Measurements from ENCODE around the gene ABCA13. TPM values are rescaled to one million over a fixed set of nuclear protein-coding genes. Genes with fewer than 3 reads are reported as not detected.

Gene ABCA13
- total and polyA plus RNA-seq, 2 of the 4 experiments (the other 2 are of a cell fraction), result under 0.01 to 0.07 TPM

DNA sequence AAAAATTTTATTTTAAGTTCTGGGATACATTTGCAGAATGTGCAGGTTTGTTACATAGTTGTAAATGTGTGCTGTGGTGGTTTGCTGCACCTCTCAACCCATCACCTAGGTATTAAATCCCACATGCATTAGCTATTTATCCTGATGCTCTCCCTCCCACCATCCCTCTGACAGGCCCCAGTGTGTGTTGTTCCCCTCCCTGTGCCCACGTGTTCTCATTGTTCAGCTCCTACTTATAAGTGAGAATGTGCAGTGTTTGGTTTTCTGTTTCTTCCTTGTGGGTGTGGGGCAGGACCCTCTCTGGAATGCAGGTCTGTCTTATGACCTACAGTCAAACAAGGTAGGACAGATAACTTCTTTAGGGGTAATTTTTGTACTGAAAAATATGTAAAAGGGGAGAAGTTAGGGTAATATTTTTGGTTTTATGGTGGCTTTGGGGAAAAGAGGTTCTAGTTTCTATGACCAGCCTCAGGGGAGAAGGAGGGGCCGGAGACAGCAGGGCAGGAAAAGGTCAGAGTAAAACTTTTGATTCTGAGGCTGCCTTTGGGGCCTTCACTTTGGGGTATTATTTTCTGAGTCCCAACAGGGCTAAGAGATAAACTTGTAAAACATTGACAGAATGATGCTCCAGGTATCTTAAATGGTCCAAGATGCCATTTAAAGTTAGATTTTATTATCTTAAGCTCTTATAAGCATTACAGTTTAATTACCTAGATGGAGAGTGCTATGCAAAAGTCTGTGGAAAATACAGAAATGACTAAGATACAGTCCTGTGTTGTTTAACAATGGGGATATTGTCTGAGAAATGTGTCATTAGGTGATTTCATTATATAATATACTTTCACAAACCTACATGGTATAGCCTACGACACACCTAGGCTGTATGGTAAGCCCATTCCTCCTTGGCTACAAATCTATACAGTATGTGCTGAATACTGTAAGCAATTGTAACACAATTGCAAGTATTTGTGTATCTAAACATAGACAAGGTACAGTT, 354.8 kb downstream of the ABCA13 start:
- Histone ChIP-seq H3K9me3 (ENCODE audit: control insufficient read depth, insufficient read depth, low read length) (no peaks in the 10 kb centered on the region), H2AK5ac (ENCODE audit: low read depth, low read length) (no peak overlapping the region), H3K79me1 (ENCODE audit: low read depth in 1 of 2, low read length in 2 of 2) (no peaks in the 10 kb centered on the region), H3K27ac (ENCODE audit: insufficient read depth, low read length) (no peak overlapping the region), H3K9me1 (ENCODE audit: insufficient read depth, low read length) (no peaks in the 10 kb centered on the region), H2BK15ac (ENCODE audit: low read depth, low read length) (no peak overlapping the region), H3K4me3 (ENCODE audit: insufficient read depth, low read depth, low read length) (no peak overlapping the region), H4K20me1 (ENCODE audit: insufficient read depth, low read length) (no peaks in the 10 kb centered on the region), H3K56ac (ENCODE audit: extremely low read depth, insufficient read depth, low read length) (no peak overlapping the region), H3K18ac (ENCODE audit: low read depth, low read length) (no peak overlapping the region), H4K8ac (ENCODE audit: low read depth in 2 of 2, low read length in 2 of 2) (no peak overlapping the region), H3K14ac (replicated peaks; ENCODE audit: low read depth, low read length) (no peak overlapping the region), H3K36me3 (ENCODE audit: control insufficient read depth, insufficient read depth, low read length) (no peaks in the 10 kb centered on the region), H3K4ac (ENCODE audit: low read depth, low read length) (no peak overlapping the region), H4K91ac (ENCODE audit: insufficient read depth, low read depth, low read length) (no peak overlapping the region), H3K23ac (ENCODE audit: low read depth, low read length) (no peak overlapping the region), H2AFZ (replicated peaks; ENCODE audit: low read length, poor library complexity) (no peak overlapping the region), H2BK20ac (ENCODE audit: low read depth, low read length) (no peak overlapping the region), H3K4me2 (ENCODE audit: low read depth, low read length) (no peak overlapping the region), H2BK5ac (ENCODE audit: low read depth, low read length, poor library complexity, severe bottlenecking) (no peak overlapping the region), H3K9ac (ENCODE audit: low read depth, low read length) (no peak overlapping the region), H3K27me3 (ENCODE audit: control insufficient read depth, insufficient read depth, low read length) (no peaks in the 10 kb centered on the region), H2BK120ac (ENCODE audit: low read depth, low read length) (no peak overlapping the region), H2AK9ac (replicated peaks; ENCODE audit: low read depth, low read length, poor library complexity) (no peak overlapping the region), H3K4me1 (ENCODE audit: control insufficient read depth, insufficient read depth, low read length) (no peaks in the 10 kb centered on the region), H4K5ac (ENCODE audit: low read depth, low read length) (no peak overlapping the region)
- POLR2A ChIA-PET (ENCODE audit: unreplicated experiment), result no interaction called here
- no peak for DNase-seq
- in situ Hi-C loops (cut with MboI; ENCODE audit: low sequenced_read_pairs) (no loop called here), intact Hi-C loops (cut with micrococcal nuclease) (no loop called here), dilution Hi-C loops (cut with HindIII; ENCODE audit: low sequenced_read_pairs, unreplicated experiment) (no loop called here)
- 17% methylated on average over 1 of the region's 3 CpGs; no CpG with 5 or more reads in 1 of the 2 experiments for WGBS, 2 experiments (ENCODE audit: extremely low coverage in 2 of 2, insufficient read length in 1 of 2)
- CTCF ChIA-PET, result no interaction called here
- no TSS peak for BruUV-seq (replicated peaks)
- no peak for ATAC-seq (ENCODE audit: low read depth)
- TF ChIP-seq, protein P1, sequence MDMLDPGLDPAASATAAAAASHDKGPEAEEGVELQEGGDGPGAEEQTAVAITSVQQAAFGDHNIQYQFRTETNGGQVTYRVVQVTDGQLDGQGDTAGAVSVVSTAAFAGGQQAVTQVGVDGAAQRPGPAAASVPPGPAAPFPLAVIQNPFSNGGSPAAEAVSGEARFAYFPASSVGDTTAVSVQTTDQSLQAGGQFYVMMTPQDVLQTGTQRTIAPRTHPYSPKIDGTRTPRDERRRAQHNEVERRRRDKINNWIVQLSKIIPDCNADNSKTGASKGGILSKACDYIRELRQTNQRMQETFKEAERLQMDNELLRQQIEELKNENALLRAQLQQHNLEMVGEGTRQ (IDR thresholded peaks at IDR 0.05; ENCODE audit: low read depth, low read length), result no peak
- TF ChIP-seq NFE2L2 (IDR thresholded peaks at IDR 0.05; ENCODE audit: low read depth, low read length) (no peak), FOS (IDR thresholded peaks at IDR 0.05; ENCODE audit: low read depth, low read length) (no peak), MXI1 (IDR thresholded peaks at IDR 0.05; ENCODE audit: borderline replicate concordance, low read depth, low read length) (no peak), SMC3 (IDR thresholded peaks at IDR 0.05; ENCODE audit: low read depth, low read length) (no peak), RAD21 (IDR thresholded peaks at IDR 0.05; ENCODE audit: low read length) (no peak), BHLHE40 (IDR thresholded peaks at IDR 0.05; ENCODE audit: low read depth, low read length) (no peak)
